HG03025 (cell line): ENCODE data around the gene ESYT2.

ENCODE experiments used
- ATAC-seq: cut with Tn5 transposase; IDR thresholded peaks from one replicate; pipeline ENCODE4 v1.9.1; 2021; ENCODE audit warnings: mild to moderate bottlenecking, moderate library complexity; ENCODE audit not compliant: unreplicated experiment, low FRiP score

Gene ESYT2

DNA sequence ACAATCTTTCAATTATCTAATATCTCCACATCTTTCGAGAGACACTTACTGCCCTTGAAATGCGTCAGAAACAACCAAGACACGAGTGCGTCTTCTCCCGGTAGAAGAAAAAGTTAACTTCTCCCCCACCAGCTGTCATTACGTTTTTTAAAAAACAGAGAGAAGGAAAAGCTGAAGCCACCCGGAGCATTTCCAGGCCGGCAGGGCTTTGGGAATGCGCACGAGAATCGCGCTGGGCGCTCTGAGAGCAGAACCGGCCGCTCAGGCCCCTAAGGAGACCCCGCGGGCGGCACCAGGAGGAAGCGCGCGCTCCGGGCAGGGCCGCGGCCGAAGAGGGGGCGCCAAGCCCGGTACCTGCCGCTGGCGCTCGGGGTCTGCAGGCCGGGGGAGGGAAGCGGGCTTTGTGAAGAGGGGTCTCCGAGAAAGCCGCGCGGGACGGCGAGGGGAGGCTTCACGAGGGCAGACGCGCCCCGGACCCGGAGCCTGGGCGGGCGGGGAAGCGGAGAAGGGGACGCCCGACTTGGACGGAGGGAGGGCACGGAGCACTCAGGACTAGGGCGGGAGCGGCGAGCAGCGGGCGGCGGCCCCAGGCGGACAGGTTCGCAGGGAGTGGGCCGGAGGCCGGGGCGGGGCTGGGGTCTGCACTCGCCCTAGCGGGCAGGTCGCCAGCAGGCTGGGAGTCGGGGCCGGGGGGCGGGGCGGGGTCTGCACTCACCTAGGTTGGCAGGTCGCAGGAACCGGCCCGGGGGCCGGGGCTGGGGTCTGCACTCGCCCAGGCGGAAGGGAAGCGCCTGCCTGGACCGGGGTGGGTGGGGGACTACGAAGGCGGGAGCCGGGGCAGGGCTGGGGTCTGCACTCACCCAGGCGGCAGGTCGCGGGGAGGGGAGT is 932 bp downstream of the ESYT2 start:
- no peak for ATAC-seq

GRCh38 chr7:158827411-158828132 is 1.7 kb downstream of the ESYT2 start:
- ATAC-seq: no peak

DNA sequence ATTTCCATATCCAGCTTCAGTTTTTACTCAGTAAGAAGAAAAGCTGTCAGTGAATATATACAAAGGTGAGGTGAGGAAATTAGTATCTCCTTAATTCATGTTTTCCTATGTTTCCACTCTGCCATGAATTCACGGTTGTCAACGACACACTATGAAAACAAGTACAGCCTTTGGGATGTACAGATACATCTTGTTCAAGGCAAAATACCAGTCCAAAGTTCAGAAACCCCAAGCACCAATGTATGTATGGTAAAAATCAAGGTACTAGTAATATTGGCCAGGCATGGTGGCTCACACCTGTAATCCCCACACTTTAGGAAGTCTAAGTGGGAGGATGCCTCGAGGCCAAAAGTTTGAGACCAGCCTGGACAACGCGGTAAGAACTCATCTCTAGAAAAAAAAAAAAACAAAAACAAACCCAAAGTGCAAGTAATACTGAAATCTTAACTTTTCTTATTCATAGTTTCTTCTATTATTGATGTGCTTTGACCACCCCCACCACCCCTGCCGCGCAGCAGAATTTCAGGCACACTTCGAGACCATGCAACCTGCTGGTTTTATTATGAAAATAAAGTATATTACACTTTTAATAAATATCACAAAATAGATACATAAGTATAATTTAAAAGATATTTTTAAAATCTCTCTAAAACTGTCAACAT is 3.5 kb downstream of the ESYT2 start:
- no peak for ATAC-seq

- ATAC-seq: peak; percentile 56
Observed at GRCh38 chr7:158824028-158824427, 5.3 kb downstream of the ESYT2 start.

GRCh38 chr7:158821171-158822031 is 7.9 kb downstream of the ESYT2 start:
- ATAC-seq: no peak

GRCh38 chr7:158820656-158821055 is 8.7 kb downstream of the ESYT2 start:
- ATAC-seq: no peak

GRCh38 chr7:158819571-158820203 is 9.6 kb downstream of the ESYT2 start:
- no peak for ATAC-seq

GRCh38 chr7:158818325-158819213 is 10.7 kb downstream of the ESYT2 start:
- peak; percentile 87 for ATAC-seq

DNA sequence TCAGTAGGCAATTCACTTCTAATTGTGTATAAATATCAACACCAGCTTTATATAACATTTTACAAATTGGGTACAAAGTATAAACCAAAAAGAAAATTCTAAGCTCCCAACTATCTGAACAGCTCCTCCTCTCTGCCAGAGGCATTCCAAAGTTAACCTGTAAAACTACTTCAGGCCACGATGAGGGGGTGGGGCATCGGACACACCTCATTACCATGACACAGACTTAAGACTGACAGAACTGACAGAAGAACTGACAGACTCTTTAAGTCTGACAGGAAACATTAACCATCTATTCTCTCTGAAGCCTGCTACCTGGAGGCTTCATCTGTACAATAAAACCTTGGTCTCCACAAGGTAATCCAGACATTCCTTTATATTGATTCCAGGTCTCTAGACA is 12.3 kb downstream of the ESYT2 start:
- ATAC-seq: no peak

- no peak for ATAC-seq
Observed at GRCh38 chr7:158816271-158816670, 13.0 kb downstream of the ESYT2 start.

DNA sequence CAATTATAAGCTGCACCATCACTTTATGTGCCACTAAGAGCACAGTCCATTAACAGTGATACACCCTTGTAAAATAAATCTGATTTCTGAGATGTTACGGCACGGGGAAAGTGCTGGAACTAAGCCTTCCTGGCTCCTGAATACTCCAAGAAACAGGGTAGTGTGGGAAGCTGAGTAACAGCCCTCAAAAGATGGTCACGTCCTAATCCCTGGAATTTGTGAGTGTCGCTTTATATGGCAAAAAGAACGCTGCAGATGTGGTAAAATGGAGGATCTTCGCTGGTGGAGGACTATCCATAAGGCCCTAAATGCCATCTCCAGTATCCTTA is 13.5 kb downstream of the ESYT2 start:
- ATAC-seq: no peak

- ATAC-seq: no peak
Observed at GRCh38 chr7:158815083-158815799, 14.1 kb downstream of the ESYT2 start.

DNA sequence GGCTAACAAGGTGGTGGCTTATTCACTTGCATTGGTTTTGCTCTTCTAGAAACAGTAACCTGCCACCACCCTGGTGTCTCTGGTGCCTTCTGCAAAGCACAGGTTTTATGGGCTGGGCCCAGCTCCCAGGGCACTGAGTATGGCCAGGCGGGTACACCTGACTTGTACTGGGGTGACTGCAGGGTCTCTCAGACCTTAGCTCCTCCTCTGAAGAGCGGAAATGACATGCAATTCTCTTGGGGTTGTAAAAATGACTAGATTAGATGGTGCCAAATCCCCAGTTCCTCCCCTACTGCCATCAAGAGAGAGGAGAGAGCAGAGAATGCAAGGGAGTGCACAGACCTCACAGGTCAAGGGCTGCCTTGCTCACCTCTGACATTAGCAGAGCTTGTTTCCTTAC is 14.7 kb downstream of the ESYT2 start:
- no peak for ATAC-seq

DNA sequence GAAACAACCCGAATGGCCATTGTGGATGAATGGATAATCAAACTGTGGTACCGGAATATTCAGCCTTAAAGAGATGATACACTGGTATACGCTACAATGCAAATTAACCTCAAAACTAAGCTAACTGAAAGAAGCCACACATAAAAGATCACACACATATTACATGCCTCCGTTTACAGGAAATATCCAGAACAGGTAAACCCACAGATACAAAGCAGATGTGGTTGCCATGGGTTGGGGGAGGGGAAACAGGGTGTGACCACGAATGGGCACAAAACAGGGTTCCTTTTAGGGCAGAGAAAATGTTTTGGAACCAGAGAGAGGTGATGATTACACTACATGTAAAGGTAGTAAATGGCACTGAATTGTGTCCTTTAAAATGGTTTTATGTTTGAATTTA is 16.6 kb downstream of the ESYT2 start:
- ATAC-seq: no peak

- ATAC-seq: no peak
Observed at GRCh38 chr7:158811894-158812293, 17.4 kb downstream of the ESYT2 start.

DNA sequence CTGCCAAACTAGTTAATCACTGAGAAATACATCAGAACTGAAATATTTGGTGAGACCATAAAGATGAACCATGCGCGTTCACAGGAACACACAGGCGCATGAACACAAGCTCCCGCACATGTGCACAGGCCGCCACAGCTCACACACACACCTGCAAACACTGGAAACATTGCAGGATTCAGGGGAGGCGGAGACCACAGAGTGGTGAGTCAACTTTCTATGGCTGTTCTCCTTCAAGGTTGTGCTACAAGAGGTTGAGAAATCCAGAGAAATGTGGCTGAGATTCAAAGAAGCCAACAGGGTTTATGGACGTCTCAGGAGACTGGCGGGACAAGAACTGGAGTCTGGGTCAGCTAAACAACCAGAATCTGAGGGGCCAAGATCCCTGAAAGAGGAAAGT is 17.8 kb downstream of the ESYT2 start:
- no peak for ATAC-seq

DNA sequence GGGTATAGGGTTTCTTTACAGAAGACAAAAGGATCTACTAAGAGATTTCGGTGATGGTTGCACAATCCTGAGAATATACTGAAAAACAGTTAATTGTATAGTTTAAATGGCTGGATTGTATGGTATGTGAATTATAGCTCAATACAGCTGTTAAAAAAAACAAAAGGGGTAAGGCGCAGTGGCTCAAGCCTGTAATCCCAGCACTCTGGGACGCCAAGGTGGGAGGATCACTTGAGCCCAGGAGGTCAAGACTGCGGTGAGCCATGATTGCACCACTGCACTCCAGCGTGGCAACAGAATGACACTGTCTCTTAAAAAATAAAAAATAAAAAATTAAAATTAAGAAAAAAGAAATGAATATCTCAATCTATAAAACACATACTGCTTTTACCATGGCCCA is 18.5 kb downstream of the ESYT2 start:
- ATAC-seq: no peak

DNA sequence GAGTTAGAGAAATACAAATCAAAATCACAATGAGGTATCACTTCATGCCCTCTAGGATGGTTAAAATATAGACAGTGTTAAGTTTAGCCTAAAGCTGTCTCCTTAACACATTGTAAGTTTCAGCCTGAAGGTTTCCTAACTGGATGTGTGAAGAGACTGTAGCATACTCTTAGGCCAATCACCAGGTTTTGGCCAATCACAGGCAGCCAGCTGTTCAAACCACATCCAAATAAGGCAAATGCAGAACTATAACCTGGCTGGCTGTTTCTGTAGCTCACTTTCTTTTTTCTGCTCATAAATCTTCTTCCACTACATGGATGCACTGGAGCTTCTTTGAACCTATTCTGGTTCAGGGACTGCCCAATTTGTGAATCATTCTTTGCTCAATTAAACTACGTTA is 19.7 kb downstream of the ESYT2 start:
- ATAC-seq: peak; percentile 96
